ENCODE results near the gene TEX2. TPM values are rescaled to one million over a fixed set of nuclear protein-coding genes. Genes with fewer than 3 reads are reported as not detected.

The TEX2 gene
- total and polyA plus RNA-seq, 9 of the 15 experiments (the other 6 are each of a cell fraction or from before 2014, with no cell fraction given) = 4.1 to 27.6 (median 19.3) TPM

- intact Hi-C loops (cut with micrococcal nuclease) = loop anchor here (10.0 kb wide), 1 partner anchor 890 kb away; no protein-coding TSS in a partner anchor
Measured at GRCh38 chr17:64304551-64304950, 41.5 kb upstream of the TEX2 start.

More at GRCh38 chr17:64304551-64304950, 41.5 kb upstream of the TEX2 start:
- Histone ChIP-seq H3K4me1 (replicated peaks in 1 of 2; ENCODE audit: control insufficient read depth in 2 of 2, insufficient read depth in 2 of 2, low read length in 2 of 2) (peaks cover 3 to 4% of the 10 kb centered on the region in 2 experiments; a peak in 1 of 5 replicates), H3K9me1 (ENCODE audit: control insufficient read depth, insufficient read depth, low read length) (no peaks in the 10 kb centered on the region), H3K27ac (ENCODE audit: extremely low read depth, low read depth, low read length) (no peak overlapping the region), H4K20me1 (replicated peaks; ENCODE audit: control insufficient read depth, insufficient read depth, low read length) (no peaks in the 10 kb centered on the region), H3K9ac (ENCODE audit: insufficient read depth in 1 of 2, low read depth in 2 of 2, low read length in 2 of 2) (no peak overlapping the region), H3K4me2 (ENCODE audit: insufficient read depth, low read length) (no peak overlapping the region), H3K9me3 (replicated peaks; ENCODE audit: control insufficient read depth, insufficient read depth, low read depth, low read length) (no peaks in the 10 kb centered on the region), H2AFZ (ENCODE audit: low read depth, low read length) (no peak overlapping the region), H3K36me3 (ENCODE audit: control insufficient read depth, insufficient read depth, low read length) (no peaks in the 10 kb centered on the region), H3K79me2 (ENCODE audit: control insufficient read depth, insufficient read depth, low read length) (no peaks in the 10 kb centered on the region), H3K4me3 (no peak overlapping the region), H3K27me3 (ENCODE audit: control insufficient read depth in 2 of 2, insufficient read depth in 2 of 2, low read length in 2 of 2) (peaks cover 2 to 6% of the 10 kb centered on the region in 2 experiments; a peak in 3 of 5 replicates)
- ATAC-seq (no peak), DNase-seq (ENCODE audit: extremely low read depth in 1 of 4, low spot score in 3 of 4) (no peak), FAIRE-seq (no peak)
- no TSS peak for BruUV-seq (replicated peaks)
- WGBS (ENCODE audit: insufficient coverage, low coverage, missing lambda C conversion rate) = 0% methylated on average over 2 of the region's 2 CpGs
- ChIA-PET POLR2A (interaction anchor here (0.6 to 1.2 kb wide), 2 partner anchors 148 to 162 kb away, joined by 3 read pairs; no protein-coding TSS in a partner anchor), CTCF (ENCODE audit: low intra/inter-chr PET ratio) (interaction anchor here (4.5 kb wide), 1 partner anchor 114 kb away, joined by 71 read pairs; no protein-coding TSS in a partner anchor)
- TF ChIP-seq NBN (IDR thresholded peaks at IDR 0.05; ENCODE audit: low read depth) (no peak), ZNF518B (CRISPR knock-in tag; IDR thresholded peaks at IDR 0.05) (no peak), ZNF57 (CRISPR knock-in tag; IDR thresholded peaks at IDR 0.05) (no peak), XRCC4 (IDR thresholded peaks at IDR 0.05; ENCODE audit: extremely low read depth, insufficient read depth, insufficient read length) (no peak), ZNF695 (CRISPR knock-in tag; IDR thresholded peaks at IDR 0.05) (no peak), ZNF75A (CRISPR knock-in tag; IDR thresholded peaks at IDR 0.05) (no peak), ZNF324 (CRISPR knock-in tag; IDR thresholded peaks at IDR 0.05) (no peak), NCOA2 (IDR thresholded peaks at IDR 0.05; ENCODE audit: partially characterized antibody in 2 of 2) (no peak), RBM15 (IDR thresholded peaks at IDR 0.05; ENCODE audit: insufficient read depth, low read length) (no peak), SIRT6 (IDR thresholded peaks at IDR 0.05; ENCODE audit: low read depth, low read length) (no peak), ZNF766 (CRISPR knock-in tag; conservative IDR thresholded peaks at IDR 0.05) (no peak), SRSF7 (optimal IDR thresholded peaks at IDR 0.05; ENCODE audit: low read depth, low read length) (no peak), KAT8 (IDR thresholded peaks at IDR 0.05; ENCODE audit: low read depth) (no peak), CEBPG (CRISPR knock-in tag; IDR thresholded peaks at IDR 0.05) (no peak), CEBPG (tag; conservative IDR thresholded peaks at IDR 0.05 in 1 of 2, IDR thresholded peaks at IDR 0.05 in 1 of 2) (no peak), ESRRA (IDR thresholded peaks at IDR 0.05; ENCODE audit: borderline replicate concordance, low read depth) (no peak), ZNF586 (CRISPR knock-in tag; conservative IDR thresholded peaks at IDR 0.05) (no peak)
- in situ Hi-C loops (cut with MboI) = loop anchor here (25.0 kb wide), 1 partner anchor 658 kb away; no protein-coding TSS in a partner anchor
